SK-N-MC (cell line): ENCODE results near the gene DOC2B.

Experiments used
- EZH2 ChIP-seq: fragments of 200-600 bp; sonication (generic); IDR thresholded peaks from one replicate; pipeline ENCODE4 v1.6.1; 2017; ENCODE audit warnings: antibody characterized with exemption
- FOXP2 ChIP-seq: optimal IDR thresholded peaks from 2 replicates; pipeline ENCODE3; 2011; ENCODE audit warnings: mild to moderate bottlenecking, moderate library complexity; ENCODE audit not compliant: insufficient read depth; ENCODE audit errors: extremely low read length, control extremely low read depth
- POLR2AphosphoS5 ChIP-seq: IDR thresholded peaks from 2 replicates; pipeline ENCODE4 v1.6.1; 2012; ENCODE audit warnings: mild to moderate bottlenecking, low read depth, low read length, borderline replicate concordance

GRCh38 chr17:157901-158300 lies 23.5 kb downstream of the DOC2B start:
- TF ChIP-seq POLR2AphosphoS5 (no peak), EZH2 (no peak), FOXP2 (no peak)
